Heart left ventricle (tissue), 16 donors: ENCODE results near the gene SPEM3. TPM values are rescaled to one million over a fixed set of nuclear protein-coding genes. Genes with fewer than 3 reads are reported as not detected.

Source experiments
- ATAC-seq, 4 donors: fragments of 200-7000 bp; cut with Tn5 transposase; one replicate each; pipeline ENCODE4 v1.9.1; 2020 to 2022; ENCODE audit warnings: moderate library complexity in 4 of 4, mild to moderate bottlenecking in 3 of 4, moderate number of reproducible peaks in 1 of 4
- DNase-seq, 5 donors: peaks; one replicate each; pipeline ENCODE4 v3.0.0-alpha.2; 2020
- H3K27ac ChIP-seq, 12 donors: fragments of 200-600 bp; sonication (generic) in 4 of 12; one replicate each; pipeline versions ENCODE4 v1.5.0 to v1.8.0; 2016 to 2022; ENCODE audit warnings: mild to moderate bottlenecking in 2 of 12
- H3K27me3 ChIP-seq, 9 donors: fragments of 200-600 bp; sonication (generic) in 2 of 9; one replicate each; pipeline versions ENCODE4 v1.5.1 to v1.8.0; 2016 to 2022; ENCODE audit warnings: mild to moderate bottlenecking in 3 of 9
- H3K36me3 ChIP-seq, 9 donors: fragments of 200-600 bp; sonication (generic) in 2 of 9; one replicate each; pipeline versions ENCODE4 v1.5.0 to v1.8.0; 2018 to 2022; ENCODE audit warnings: mild to moderate bottlenecking in 2 of 9
- H3K4me1 ChIP-seq, 12 donors: fragments of 200-600 bp; sonication (generic) in 4 of 12; one replicate each; pipeline versions ENCODE4 v1.5.0 to v1.8.0; 2016 to 2022; ENCODE audit warnings: mild to moderate bottlenecking in 3 of 12
- H3K4me3 ChIP-seq, 12 donors: fragments of 200-600 bp; sonication (generic) in 4 of 12; one replicate each; pipeline versions ENCODE4 v1.5.0 to v1.8.0; 2017 to 2022; ENCODE audit warnings: mild to moderate bottlenecking in 9 of 12, moderate library complexity in 4 of 12
- H3K9me3 ChIP-seq, 12 donors: fragments of 200-600 bp; sonication (generic) in 4 of 12; one replicate each; pipeline versions ENCODE4 v1.5.0 to v1.8.0; 2016 to 2022; ENCODE audit warnings: mild to moderate bottlenecking in 1 of 12
- POLR2A ChIP-seq, 2 donors: fragments of 450-650 bp; IDR thresholded peaks; one replicate each; pipeline ENCODE4 v1.6.1; 2017; ENCODE audit warnings: antibody characterized with exemption in 2 of 2, mild to moderate bottlenecking in 2 of 2, moderate library complexity in 2 of 2
- WGBS, 4 donors: extraction: QIAGEN DNeasy Blood & Tissue Kit in 2 of 4; methylation state at CpG; one replicate each; pipeline versions ENCODE4 v1.1.5 to v1.1.7; 2013 to 2018; 5-methylcytosine and 5-hydroxymethylcytosine counted together
- intact Hi-C, 10 donors: fragments of 100-400 bp; cut with DNase I; formaldehyde crosslinking; loops; one replicate each; pipeline versions ENCODE4 v1.11.1 to v1.14.2; 2022
- polyA plus RNA-seq, 2 donors: library from polyadenylated mRNA; stranded (reverse); fragments of 200-250 nt; gene quantifications; one replicate each; pipeline ENCODE4 v1.2.3, GENCODE V29; 2013
- total RNA-seq, 9 donors: library from RNA; depleted of rRNA in 2 of 9; stranded (reverse); fragments of >200 nt in 2 of 9; fragmentation: NEBNext Ultra II Directional in 3 of 9; extraction: Animal tissue kit (Norgen Biotek cat#: 25700) in 3 of 9; gene quantifications; one replicate each; pipeline versions ENCODE4 v1.1.0 to v1.2.4, GENCODE V29; 2016 to 2023
- TF ChIP-seq, protein P1 (sequence below), 12 donors: fragments of 200-600 bp; sonication (generic) in 4 of 12; IDR thresholded peaks; one replicate each; pipeline versions ENCODE4 v1.5.0 to v1.8.0; 2018 to 2022; ENCODE audit warnings: antibody characterized with exemption in 12 of 12, mild to moderate bottlenecking in 5 of 12
- donor health status: ischemic (EF 13 %, LVEDD 7.1; RV severe dilation, severe dysfunction).
- donor health status: healthy with polysubstance abuse.
- donor health status: DM: no; HTN: yes; CAD: no.
- donor health status: DM: no; HTN: no; CAD: no.
- donor health status: ischemic (EF 25% LVEDD 6.9; RV normal size, moderate dysfunction).
- donor health status: ischemic (EF 25% LVEDD 5.7; RV mildly dilated, moderate dysfunction).
- donor health status: healthy.
- donor health status: DM: yes; HTN: yes; CAD: no.
- donor health status: ischemic (EF 35%, LVEDD 5.7; RV mildly dilated, moderate dysfunction).
- donor health status: nonischemic (EF 11% LVEDD 7.7; RV severe dilation, severe dysfunction).
- donor health status: DM: yes; HTN: yes; CAD: no.
- donor health status: PGD.
- donor health status: ischemic (EF 29% LVEDD 5.4; RV normal size, mild dysfunction).
- donor health status: nonischemic (EF 23%, LVEDD 6.1; RV moderate dilation, normal function).

The SPEM3 gene
- total and polyA plus RNA-seq, 11 donors, result not detected

GRCh38 chr17:7432296-7432695 lies 3.6 kb downstream of the SPEM3 start:
- 89 to 92% (median 91%) methylated on average over 11 of the region's 11 CpGs for WGBS, 4 donors
- Histone ChIP-seq H3K36me3 (no peaks in the 10 kb centered on the region), H3K4me3 (no peak overlapping the region), H3K9me3 (no peaks in the 10 kb centered on the region), H3K4me1 (peaks cover 4 to 26% (median 19%) of the 10 kb centered on the region in 12 donors), H3K27ac (no peak overlapping the region), H3K27me3 (peaks cover 0 to 11% (median 0%) of the 10 kb centered on the region in 9 donors)
- intact Hi-C loops, result loop anchor here in 1 of 10 donors (10.0 kb wide), 2 partner anchors 53 to 77 kb away; partner anchors contain the start of genes KCTD11, POLR2A, SLC35G6 and TMEM95
- DNase-seq, result peak in 1 of 5 donors; percentile 17
- no peak for ATAC-seq
- TF ChIP-seq POLR2A (IDR thresholded peaks at IDR 0.05), result no peak
- TF ChIP-seq, protein P1, sequence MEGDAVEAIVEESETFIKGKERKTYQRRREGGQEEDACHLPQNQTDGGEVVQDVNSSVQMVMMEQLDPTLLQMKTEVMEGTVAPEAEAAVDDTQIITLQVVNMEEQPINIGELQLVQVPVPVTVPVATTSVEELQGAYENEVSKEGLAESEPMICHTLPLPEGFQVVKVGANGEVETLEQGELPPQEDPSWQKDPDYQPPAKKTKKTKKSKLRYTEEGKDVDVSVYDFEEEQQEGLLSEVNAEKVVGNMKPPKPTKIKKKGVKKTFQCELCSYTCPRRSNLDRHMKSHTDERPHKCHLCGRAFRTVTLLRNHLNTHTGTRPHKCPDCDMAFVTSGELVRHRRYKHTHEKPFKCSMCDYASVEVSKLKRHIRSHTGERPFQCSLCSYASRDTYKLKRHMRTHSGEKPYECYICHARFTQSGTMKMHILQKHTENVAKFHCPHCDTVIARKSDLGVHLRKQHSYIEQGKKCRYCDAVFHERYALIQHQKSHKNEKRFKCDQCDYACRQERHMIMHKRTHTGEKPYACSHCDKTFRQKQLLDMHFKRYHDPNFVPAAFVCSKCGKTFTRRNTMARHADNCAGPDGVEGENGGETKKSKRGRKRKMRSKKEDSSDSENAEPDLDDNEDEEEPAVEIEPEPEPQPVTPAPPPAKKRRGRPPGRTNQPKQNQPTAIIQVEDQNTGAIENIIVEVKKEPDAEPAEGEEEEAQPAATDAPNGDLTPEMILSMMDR (IDR thresholded peaks at IDR 0.05), result no peak

GRCh38 chr17:7435676-7436555 lies 7.3 kb downstream of the SPEM3 start:
- Histone ChIP-seq H3K9me3 (no peaks in the 10 kb centered on the region), H3K27ac (peak overlapping the region in 11 of 12 donors; percentile 3 to 91 (median 52)), H3K4me1 (peaks cover 4 to 63% (median 45%) of the 10 kb centered on the region in 12 donors), H3K4me3 (peak overlapping the region; percentile 9 to 75 (median 53)), H3K36me3 (no peaks in the 10 kb centered on the region), H3K27me3 (peaks cover 0 to 42% (median 8%) of the 10 kb centered on the region in 9 donors)
- intact Hi-C loops, result loop anchor here (2.0 to 10.0 kb wide), 18 partner anchors 29 to 251 kb away; partner anchors contain the start of genes SENP3 (in 7 of the 10), POLR2A (in 6 of the 10), TMEM95 (in 6 of the 10) and KCTD11 (in 4 of the 10)
- DNase-seq (peak in 4 of 5 donors; percentile 27 to 50 (median 46)), ATAC-seq (peak in 2 of 4 donors; percentile 1 to 15)
- 8 to 10% (median 9%) methylated on average over 42 to 49 of the region's 49 CpGs for WGBS, 4 donors
- peak in 1 of 2 donors; percentile 11 for TF ChIP-seq POLR2A (IDR thresholded peaks at IDR 0.05)
- TF ChIP-seq, protein P1 (IDR thresholded peaks at IDR 0.05), result peak in 3 of 12 donors; percentile 21 to 30 (median 26)

DNA sequence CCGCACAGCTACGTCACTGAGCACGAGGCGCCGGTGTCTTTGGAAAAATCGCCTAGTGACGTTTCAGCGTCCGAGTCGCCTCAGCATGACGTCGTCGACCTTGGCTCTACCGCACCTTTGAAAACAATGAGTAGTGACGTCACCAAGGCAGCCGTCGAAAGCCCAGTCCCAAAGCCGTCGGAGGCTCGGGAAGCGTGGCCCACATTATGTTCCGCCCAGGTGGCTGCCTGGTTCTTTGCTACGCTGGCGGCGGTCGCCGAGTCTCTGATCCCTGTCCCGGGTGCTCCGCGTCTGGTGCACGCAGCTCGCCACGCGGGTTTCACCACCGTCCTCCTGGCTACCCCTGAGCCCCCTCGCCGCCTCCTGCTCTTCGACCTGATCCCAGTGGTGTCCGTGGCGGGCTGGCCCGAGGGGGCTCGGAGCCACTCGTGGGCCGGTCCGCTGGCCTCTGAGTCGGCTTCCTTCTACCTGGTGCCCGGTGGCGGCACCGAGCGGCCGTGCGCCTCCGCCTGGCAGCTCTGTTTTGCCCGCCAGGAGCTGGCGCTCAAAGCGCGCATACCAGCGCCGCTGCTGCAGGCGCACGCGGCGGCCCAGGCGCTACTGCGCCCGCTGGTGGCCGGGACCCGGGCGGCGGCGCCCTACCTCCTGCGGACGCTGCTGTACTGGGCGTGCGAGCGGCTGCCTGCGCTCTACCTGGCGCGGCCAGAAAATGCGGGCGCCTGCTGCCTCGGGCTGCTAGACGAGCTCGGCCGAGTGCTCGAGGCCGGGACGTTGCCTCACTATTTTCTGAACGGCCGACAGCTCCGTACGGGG lies 8.1 kb downstream of the SPEM3 start:
- intact Hi-C loops, result loop anchor here (1.0 to 10.0 kb wide), 17 partner anchors 34 to 251 kb away; partner anchors contain the start of genes SENP3 (in 9 of the 10), POLR2A (in 6 of the 10), TMEM95 (in 6 of the 10) and KCTD11 (in 4 of the 10)
- ATAC-seq (peak; percentile 30 to 82 (median 70)), DNase-seq (peak; percentile 80 to 89 (median 84))
- no peak for TF ChIP-seq POLR2A (IDR thresholded peaks at IDR 0.05)
- TF ChIP-seq, protein P1 (IDR thresholded peaks at IDR 0.05), result peak; percentile 74 to 95 (median 84)
- H3K4me3 ChIP-seq, result peak overlapping the region in 11 of 12 donors; percentile 2 to 75 (median 55)
- peaks cover 4 to 63% (median 45%) of the 10 kb centered on the region in 12 donors for H3K4me1 ChIP-seq
- no peaks in the 10 kb centered on the region for H3K36me3 ChIP-seq
- WGBS, 4 donors, result 5 to 37% (median 7%) methylated on average over 5 to 92 of the region's 92 CpGs
- peak overlapping the region; percentile 8 to 91 (median 68) for H3K27ac ChIP-seq
- H3K27me3 ChIP-seq, result peaks cover 0 to 44% (median 8%) of the 10 kb centered on the region in 9 donors
- H3K9me3 ChIP-seq, result no peaks in the 10 kb centered on the region
